SH-SY5Y (cell line): Measurements from ENCODE around the gene MAP4K2.

Experiments
- GATA2 ChIP-seq: IDR thresholded peaks from 2 replicates; pipeline ENCODE4 v1.6.1; 2011; ENCODE audit warnings: mild to moderate bottlenecking, low read depth, low read length
- GATA3 ChIP-seq: IDR thresholded peaks from 2 replicates; pipeline ENCODE4 v1.6.1; 2011; ENCODE audit warnings: low read depth, mild to moderate bottlenecking, low read length, moderate library complexity

MAP4K2 gene

DNA sequence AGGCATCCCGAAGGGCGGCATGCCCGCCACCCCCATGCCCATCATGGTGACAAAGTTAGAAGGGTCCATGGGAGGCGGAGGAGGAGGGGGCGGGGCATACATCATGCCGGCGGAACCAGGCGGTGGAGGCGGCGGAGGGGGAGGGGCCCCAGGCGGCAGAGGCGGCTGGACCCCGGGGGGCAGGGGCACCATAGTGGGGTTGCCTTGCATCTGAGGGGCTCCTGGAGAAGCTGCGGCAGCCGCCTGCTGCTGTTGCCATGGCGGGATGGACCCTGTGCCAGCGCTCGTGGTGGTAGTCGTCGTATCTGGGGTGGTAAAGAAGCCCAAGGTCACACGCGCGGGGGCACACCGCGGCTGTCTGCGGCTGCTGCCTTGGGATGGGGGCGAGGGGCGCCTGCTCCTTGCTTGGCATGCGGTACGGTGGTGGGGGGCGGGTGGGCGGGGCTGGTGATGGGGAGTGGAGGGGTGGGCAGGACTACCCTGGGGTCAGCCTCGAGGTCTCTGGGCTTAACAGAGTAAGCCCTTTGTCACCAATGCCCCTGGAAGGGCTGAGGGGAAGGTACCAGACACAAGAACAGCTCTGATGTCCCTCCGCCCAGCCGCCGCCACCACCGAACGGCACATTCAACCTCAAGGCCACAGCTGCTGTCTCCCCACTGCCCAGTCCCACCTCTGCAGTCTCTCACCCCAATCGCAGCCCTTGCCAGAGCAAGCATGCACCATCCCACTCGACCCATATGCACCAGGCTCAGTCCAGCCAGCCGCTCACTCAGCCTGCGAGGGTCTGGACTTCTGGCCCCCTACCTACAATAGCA lies 37.0 kb downstream of the MAP4K2 start:
- TF ChIP-seq GATA2 (no peak), GATA3 (no peak)

DNA sequence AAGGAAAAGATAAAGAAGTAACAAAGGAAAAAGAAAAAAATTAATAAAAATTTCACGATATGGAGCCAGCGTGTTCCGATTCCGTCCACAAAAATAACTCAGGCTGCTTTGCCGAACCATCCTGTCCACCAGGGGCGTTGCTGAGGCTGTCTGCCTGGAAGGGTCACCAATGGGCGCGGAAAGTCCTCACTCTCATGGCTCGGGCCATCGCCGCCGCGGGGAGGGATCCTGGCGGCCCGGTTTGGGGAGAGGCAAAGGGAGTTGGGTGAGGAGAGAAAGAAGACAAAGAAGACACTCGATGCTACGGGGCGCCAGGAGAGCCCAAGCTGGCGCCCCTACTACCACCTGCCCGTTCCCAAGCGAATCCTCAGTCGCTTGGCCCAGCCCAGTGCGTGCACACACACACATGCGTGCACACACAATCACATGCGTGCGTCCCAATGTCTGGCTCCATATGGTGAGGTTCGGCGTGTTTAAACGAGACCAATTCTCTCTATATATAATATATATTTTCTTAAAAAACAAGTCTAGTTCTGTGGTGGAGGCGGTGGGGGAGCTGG lies 37.6 kb downstream of the MAP4K2 start:
- no peak for TF ChIP-seq GATA3
- TF ChIP-seq GATA2, result no peak

DNA sequence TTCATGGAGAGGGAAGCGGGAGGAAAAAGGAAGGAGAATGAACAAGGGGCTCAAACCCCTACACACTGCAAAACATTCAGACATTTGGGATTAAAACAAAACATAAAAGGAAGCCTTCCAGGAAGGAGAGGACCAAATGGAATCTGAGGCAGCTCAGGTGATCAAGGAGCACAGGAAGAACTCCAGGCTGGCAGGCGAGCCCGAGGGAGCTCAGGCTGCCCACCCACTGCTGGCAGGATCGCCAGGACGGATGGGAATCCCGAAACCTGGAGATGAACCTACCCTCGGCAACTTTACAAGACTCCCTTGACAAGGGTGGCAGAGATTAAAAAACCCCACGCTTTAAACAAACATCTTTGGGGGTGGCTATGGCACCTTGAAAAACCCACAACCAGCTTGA lies 38.3 kb downstream of the MAP4K2 start:
- TF ChIP-seq GATA2 (no peak), GATA3 (no peak)

DNA sequence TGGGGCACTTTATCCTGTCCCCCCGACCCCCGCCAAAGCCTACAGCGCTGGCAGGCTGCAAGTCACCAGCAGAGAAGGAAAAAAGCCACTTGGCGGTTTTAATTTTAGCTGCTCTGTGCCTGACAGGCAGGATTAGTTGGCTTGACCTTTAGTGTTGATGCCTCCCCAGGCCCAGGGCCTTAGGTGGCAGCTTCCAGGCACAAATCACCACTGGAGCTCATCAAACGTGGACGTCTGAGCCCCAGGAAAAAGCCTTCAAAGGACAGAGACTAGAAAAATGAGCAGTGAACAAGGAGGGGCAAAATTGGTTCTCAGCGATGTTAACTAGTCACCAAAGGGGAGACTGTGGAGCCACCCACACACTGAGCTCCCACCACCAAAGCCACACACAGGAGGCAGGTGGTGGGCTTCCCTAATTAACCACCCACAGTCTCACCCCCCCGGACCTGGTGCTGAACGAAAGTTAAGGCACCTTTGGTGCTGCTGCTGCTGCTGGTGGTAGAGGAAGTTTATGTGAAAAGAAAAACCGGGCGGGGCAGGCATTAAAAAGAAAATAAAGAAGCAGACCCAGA lies 38.9 kb downstream of the MAP4K2 start:
- TF ChIP-seq GATA3 (no peak), GATA2 (no peak)

DNA sequence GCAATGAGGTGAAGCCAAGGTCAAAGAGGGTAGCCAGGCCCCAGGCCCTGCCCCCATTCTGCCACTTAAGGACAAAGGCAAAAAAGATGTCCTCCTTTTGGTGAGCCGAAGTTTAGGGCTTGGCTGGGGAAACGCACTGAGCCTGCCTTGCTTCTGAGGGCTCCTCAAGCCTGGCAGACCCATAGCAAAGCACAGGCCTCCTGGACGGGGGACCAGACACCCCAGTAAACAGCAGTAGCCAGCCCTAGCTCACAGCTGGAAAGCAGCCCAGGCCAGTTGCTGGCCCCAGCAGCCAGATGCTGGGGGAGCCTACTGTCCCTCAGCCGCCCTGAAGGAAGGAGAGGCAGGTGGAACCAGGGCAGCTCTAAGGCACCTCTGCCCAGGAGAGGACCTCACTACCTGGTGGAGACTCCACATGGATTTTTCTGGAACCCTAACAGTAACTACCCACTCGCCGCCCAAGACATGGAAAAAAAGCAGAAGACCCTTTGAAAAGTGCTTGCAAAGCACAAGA lies 39.4 kb downstream of the MAP4K2 start:
- TF ChIP-seq GATA2 (no peak), GATA3 (no peak)

DNA sequence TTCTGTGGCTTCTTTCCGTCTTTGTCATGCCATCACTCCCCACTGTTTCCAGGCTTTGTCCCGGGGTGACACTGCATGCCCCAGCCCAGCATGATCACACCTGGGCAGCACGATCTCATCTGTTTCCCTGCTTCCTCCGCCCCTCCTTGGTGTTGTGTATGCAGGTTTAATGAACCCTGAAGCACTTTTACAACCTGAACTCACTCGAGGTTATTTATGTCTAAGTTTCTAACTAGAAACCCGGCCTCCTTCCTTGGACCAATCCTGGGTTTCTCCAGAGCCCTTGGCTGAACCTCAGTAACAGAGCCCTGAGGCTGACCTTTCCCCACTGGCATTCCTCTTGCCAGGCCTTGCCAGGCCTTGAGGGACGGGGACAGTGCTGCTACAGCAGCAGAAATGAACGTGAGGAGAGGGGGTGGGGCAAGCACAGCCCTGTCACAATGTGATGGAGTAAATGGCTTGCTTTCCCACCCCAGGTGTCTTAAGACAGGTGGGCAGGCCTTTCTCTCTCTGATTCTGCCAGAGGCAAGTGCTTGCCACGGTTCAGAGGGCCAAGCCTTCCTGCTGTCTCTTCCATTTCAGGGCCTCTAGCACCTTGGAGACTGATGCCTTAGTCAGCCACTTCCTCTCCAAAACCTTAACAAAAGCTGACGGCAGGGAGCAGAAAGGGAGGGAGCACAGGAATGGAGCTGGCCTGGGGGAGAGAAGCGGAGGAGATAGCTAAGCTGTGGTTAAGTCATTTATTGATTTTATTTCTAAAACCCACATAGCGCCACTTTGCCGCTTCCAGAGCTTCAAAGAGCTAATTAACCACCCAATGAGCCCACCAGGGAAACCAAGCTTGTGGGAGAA lies 40.1 kb downstream of the MAP4K2 start:
- TF ChIP-seq GATA3, result no peak

DNA sequence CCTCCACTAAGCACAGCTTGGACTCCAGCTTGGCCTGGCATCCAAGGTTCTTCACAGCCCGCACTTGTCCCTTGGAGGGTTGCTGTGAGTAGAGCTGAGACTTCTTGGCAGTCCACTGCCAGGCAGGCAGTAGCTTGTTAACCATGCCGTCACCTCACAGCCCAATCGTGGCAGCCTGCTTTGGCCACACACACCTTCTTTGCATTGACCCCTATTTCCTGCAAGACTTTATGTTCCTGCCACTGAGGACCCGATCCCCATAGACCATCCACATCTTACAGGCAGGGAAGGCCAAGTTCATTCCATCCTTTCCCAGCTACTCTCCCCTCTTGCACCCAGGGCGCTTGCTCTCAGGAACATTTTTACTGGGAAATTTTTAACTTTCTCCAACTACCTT lies 40.7 kb downstream of the MAP4K2 start:
- TF ChIP-seq GATA3 (no peak), GATA2 (no peak)

DNA sequence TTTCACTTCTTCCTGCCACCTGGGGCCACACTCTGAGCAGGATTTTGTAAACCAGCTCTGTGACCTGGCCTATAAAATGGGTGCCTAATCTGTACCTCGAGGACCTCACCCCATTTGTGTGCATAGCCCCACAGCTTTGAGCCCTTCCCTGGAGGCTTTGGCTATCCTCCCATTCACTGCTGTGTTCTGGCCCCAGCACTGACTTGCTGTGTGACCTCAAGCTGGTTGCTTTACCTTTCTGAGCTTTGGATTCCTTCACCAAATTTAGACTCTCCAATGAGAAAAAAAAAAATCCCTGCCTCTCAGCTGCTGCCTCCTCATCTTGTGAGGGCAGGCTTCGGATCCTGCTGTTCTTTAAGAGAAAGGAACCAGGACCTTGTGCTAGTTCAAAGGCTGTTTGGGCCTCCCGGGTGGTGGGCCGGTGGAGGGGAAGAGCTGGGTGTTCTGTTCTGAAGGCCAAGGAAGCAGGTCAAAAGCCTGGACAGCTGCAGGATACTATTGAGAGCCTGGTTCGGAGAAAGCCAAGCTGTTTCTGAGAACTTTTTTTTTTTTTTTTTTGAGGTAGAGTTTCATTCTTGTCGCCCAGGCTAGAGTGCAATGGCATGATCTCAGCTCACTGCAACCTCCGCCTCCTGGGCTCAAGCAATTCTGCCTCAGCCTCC lies 42.1 kb downstream of the MAP4K2 start:
- TF ChIP-seq GATA2, result no peak
- no peak for TF ChIP-seq GATA3

DNA sequence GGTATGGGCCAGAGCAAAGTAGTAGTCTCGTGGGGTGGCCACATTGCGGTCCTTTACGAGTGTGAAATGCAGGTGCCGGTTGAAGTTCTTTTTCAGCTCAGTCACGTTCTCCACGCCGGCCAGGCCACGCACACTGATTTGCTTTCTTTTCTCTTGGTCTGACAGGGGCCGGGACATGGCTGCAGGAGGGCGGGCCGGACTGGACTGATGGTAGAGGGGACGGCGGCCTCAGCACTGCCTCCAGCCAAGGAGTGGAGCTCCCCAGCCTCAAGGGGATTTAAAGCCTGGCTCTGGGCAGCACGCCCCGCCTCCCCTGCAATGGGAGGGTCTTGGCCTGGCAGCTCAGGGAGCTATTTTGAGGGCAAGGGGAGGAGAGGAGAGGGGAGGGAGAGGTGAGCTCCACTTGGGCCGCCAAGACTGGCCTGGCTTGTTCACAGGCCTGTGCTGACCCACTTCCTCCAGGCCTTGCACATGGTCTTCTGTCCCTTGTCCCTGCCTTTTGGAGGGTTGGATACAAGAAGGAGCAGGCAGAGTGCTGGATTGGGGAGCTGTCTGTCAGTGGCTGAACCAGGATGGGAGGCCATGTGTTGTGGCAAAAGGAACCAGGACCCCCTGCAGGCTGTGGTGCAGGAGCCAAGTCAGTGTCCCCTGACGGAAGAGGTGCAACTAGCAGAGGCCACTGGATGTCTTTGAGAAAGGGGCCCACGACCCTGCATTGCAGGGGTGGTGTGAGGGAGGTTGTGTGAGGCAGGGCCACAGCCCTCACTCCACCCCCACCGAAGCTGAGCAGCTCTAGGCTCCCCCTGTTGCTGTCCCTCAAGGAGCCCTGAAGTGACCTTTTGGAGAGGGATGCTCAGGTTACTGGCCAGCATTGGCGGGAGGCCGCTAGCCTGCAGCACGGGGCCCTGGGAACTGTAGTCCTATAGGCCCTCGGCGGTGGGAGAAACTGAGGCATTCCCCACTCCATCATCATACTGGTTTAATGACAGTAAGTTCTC lies 43.0 kb downstream of the MAP4K2 start, which contains the start of gene PYGM:
PYGM (minus strand) TSS at position 253 of the 998 bp plus-strand sequence; CDS start at position 177, 76 bp downstream.
- TF ChIP-seq GATA3, result no peak
- no peak for TF ChIP-seq GATA2

DNA sequence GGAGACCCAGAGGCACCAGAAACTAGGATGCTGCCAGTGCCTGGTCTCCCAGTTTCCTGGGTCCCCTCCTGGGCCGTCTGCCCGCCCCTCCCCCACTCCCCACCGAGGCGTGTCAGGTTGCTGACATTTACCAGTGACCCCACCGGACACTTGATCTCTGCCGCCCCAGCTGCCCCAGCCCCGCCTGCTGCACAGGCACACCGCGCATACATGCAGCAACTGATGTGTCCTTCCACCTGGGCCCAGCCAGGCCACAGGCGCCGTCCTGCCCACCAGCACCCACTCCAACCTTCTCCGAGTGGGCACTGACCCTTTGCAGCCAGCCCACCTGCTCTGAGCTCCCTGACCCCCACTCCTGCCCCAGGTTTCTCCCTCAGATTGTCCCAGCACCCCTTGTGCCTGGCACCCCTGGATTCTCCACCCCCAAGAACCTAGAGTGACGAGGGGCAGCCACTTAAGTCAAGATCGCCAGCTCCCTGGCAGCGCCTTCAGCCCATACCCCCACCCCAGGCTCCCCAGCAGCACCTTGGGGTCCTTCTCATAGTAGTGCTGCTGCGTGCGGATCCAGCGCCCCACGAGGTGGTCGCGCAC lies 43.8 kb downstream of the MAP4K2 start:
- no peak for TF ChIP-seq GATA3
- TF ChIP-seq GATA2, result no peak

DNA sequence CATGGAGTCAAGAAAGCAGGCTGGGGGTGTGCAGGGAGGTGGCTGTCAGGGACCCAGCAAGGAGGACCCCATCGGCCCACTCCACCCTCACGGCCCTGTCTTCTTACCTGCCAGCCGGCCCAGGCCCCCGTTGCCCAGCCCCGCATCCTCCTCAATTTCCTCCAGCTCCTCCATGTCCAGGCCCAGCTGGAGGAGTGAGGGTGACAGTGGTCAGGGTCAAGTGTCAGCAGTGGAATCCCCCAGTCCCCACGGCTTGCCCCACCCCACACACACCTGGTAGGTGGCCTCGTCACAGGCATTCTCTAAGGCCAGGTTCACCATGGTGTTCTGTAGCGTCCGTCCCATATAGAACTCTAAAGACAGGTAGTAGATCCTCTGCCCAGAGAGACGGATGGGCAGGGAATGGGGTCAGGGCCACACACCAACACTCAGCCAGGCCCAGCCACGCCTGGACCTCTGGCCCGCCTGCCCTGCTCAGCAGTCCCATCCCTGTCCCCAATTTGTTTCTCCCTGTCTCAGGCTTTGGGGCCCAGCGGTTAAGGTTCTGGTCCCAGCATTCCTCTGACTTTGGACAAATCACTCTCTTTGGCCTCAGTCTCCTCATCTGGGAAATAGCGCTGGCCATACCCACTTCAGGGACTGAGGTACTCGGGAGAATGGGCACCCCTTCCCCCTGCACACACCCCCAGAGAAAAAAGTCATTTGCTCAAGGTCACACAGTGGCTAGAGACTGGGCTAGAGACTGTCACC lies 44.5 kb downstream of the MAP4K2 start:
- TF ChIP-seq GATA3, result no peak
- TF ChIP-seq GATA2, result no peak
